Right ventricle myocardium superior (tissue), 1 donor: ENCODE results near the gene CNTN6. TPM values are rescaled to one million over a fixed set of nuclear protein-coding genes. Genes with fewer than 3 reads are reported as not detected.
A peak's percentile ranks its signal among the peaks of the same experiment; 100 is the strongest.

Experiments
- ATAC-seq: fragments of 200-7000 bp; cut with Tn5 transposase; one replicate; pipeline ENCODE4 v1.9.1; 2020; ENCODE audit warnings: mild to moderate bottlenecking; ENCODE audit not compliant: poor library complexity
- DNase-seq: peaks from one replicate; pipeline ENCODE4 v3.0.0-alpha.2; 2020
- intact Hi-C: fragments of 100-400 bp; cut with DNase I; formaldehyde crosslinking; loops from one replicate; pipeline ENCODE4 v1.11.2; 2022
- long read RNA-seq: library from polyadenylated mRNA; unstranded; transcript quantifications from one replicate; pipeline ENCODE4 v2.0.0, GENCODE V29; 2021
- total RNA-seq: library from RNA; stranded (reverse); fragmentation: NEBNext Ultra II Directional; extraction: Animal tissue kit (Norgen Biotek cat#: 25700); gene quantifications from one replicate; pipeline ENCODE4 v1.2.1, GENCODE V29; 2021
- donor health status: DM: no; HTN: yes; CAD: no; lungs with severe emphysema.

CNTN6 gene
- total RNA-seq: not detected
- long read RNA-seq: 0 reads

GRCh38 chr3:1092771-1093170, at the start of gene CNTN6:
CNTN6 (plus strand) TSS chr3:1093024; CDS start chr3:1148009, 54,985 bp downstream.
- no peak for ATAC-seq
- no peak for DNase-seq
- intact Hi-C loops: no loop called here

DNA sequence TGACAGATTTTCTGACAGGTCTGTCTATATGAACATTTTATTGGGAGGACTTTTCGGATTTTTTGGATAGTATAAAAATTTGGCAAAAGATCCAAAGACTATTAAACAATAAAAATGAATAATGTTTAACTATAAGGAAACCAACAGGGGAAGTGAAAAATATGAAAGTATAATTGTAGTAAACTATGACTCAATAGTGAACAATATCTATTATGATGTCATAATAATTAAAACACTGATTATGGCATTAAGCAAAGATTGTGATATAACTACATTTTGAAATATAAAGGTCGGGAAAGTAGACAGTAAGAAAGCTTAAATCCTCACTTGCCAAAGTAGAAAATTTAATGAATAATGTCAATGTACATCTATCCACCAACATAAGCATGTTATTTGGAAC, 44.3 kb upstream of the CNTN6 start:
- DNase-seq (no peak), ATAC-seq (no peak)
- intact Hi-C loops: no loop called here

DNA sequence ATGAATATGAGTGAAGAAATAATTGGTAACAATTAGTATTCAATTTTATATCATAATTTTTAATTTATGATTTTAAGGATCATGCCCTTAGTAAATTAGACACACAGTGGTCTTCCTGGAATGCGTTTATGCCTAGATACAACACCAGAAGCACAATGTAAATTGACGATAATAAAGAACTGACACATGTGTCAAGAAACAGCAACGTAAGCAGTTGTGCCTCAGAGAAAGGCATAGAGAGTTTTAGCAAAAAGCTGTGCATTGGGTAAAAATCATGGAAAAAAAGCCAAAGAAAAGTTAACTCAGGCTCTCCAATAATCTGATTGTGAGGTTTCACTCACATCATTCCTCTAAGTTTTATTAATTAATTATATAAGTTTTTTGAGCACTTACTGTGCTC, 37.0 kb upstream of the CNTN6 start:
- DNase-seq: no peak
- no peak for ATAC-seq
- intact Hi-C loops: no loop called here

DNA sequence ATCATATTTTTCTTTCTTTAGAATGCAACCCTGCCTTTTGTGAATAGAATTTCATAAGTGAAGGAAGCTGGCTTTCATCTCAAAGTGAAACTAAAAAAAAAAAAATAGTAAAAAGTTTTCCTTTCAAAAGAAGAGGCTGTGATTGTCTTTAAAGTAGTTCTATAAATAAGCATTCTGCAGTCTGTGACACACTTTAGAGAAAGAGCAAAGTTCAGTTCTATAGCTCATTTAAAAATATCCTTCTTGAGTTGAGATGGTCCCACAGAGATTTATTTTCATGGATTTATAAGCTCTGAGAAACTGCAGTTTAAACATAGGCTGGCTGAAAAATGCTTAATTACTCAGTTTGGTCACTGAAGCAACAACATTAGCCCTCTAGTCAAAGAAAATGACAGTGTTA, 36.1 kb upstream of the CNTN6 start:
- intact Hi-C loops: no loop called here
- ATAC-seq: no peak
- no peak for DNase-seq

DNA sequence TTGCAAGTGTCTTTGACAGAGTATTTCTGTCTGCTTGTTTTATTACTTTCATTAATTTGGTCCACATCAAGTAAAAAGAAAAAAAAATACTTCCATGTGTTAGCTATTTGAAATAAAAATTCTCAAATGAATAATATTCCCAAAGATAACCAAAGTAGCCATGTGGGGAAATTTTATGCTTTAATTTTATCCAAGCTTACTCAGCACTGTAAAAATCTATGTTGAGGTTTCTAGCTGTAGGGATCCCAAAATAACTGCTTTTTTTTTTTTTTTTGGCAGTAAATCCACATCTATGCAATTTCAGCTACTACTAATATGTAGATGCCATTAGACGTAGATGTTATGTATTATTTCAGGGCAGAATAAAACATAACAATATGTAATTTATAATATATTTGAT, 35.4 kb upstream of the CNTN6 start:
- ATAC-seq: no peak
- intact Hi-C loops: no loop called here

GRCh38 chr3:1068985-1069384, 23.8 kb upstream of the CNTN6 start:
- ATAC-seq (no peak), DNase-seq (no peak)
- intact Hi-C loops: no loop called here

More for the DNA sequence above, 35.4 kb upstream of the CNTN6 start:
- no peak for DNase-seq

GRCh38 chr3:1072041-1072440, 20.8 kb upstream of the CNTN6 start:
- intact Hi-C loops: no loop called here
- ATAC-seq (no peak), DNase-seq (no peak)

DNA sequence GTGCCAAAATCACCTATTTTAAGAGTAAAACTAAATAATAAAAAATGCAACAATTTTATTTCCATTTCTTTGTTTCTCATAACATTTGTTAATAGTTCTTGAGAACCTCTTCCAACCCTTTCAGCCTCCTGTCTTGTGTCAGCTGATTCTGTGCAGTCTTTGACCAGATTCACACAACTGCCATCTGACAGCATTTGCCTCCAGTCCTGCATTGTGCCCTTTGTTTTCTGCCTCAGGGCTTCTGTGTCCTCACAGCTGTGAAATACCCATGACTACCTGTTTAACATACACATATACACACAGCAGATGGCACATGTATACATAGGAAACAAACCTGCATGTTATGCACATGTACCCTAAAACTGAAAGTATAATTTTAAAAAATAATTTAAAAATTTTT, 13.2 kb upstream of the CNTN6 start:
- DNase-seq (no peak), ATAC-seq (no peak)
- intact Hi-C loops: no loop called here

DNA sequence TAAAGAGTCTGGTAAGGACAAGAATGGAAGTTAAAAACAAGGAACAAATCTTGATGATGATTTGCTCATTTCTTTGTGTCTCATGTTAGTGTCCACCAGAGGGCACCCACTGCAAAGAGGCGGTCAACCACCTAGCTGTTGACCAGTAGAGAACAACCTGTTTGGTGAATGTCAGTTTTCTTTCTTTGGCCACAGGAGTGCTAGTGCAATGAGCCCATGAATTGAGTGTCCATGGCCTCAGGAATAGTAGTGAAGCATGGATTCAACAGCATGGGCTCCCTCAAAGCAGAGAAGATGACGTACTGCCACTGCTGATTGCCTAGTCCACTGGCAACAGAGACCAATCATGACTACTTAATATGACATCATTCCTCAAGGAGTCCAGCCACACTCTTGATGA, 10.7 kb upstream of the CNTN6 start:
- ATAC-seq: peak; percentile 48
- intact Hi-C loops: no loop called here
- DNase-seq: no peak

GRCh38 chr3:1087066-1087560, 5.7 kb upstream of the CNTN6 start:
- ATAC-seq (no peak), DNase-seq (peak; percentile 49)
- intact Hi-C loops: no loop called here

- ATAC-seq (no peak), DNase-seq (no peak)
- intact Hi-C loops: no loop called here
These were observed 4.3 kb upstream of the CNTN6 start for GRCh38 chr3:1088503-1088902.

GRCh38 chr3:1091286-1091685, 1.5 kb upstream of the CNTN6 start:
- DNase-seq (no peak), ATAC-seq (no peak)
- intact Hi-C loops: no loop called here

DNA sequence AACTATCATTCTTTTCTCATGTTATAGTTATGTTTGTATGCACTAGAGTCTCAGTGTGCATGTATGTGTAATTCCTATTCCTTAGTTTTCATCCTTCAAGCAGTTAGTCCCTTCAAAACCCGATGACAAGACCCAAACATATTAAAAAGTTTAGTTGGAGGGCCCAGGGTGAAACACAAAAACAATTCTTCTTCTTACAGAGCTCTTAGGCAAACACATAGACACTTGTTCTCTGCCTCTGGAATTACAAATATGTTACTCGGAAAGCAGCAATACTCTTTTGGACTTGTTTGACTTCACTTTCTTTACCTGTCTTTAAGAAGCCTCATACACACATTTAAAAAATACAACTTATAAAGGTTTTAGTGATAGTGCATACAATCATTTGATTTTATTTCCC, 763 bp upstream of the CNTN6 start:
- ATAC-seq (no peak), DNase-seq (no peak)
- intact Hi-C loops: no loop called here

DNA sequence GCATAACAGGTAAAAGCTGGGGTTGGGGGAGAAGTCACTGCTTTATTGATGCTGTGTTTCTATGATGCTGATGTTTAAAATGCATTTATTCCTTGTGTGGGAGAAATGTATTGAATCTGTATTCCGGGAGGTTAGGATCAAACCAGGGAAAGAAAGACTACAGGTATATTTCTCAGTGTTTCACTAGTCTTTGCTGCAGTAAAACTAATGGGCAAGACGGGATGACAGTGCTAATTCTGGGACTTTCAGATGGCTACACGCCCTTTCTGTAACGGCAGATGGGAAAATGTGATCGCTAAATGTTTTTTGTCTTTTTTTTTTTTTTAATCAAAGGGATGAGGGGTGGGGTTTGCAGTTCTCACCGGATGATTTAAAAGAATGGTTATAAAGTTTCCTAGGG, 393 bp downstream of the CNTN6 start:
- intact Hi-C loops: no loop called here
- ATAC-seq (no peak), DNase-seq (no peak)

GRCh38 chr3:1103525-1103924, 10.7 kb downstream of the CNTN6 start:
- intact Hi-C loops: no loop called here
- ATAC-seq (no peak), DNase-seq (no peak)

GRCh38 chr3:1117843-1118473, 25.1 kb downstream of the CNTN6 start:
- no peak for ATAC-seq
- DNase-seq: no peak
- intact Hi-C loops: no loop called here

DNA sequence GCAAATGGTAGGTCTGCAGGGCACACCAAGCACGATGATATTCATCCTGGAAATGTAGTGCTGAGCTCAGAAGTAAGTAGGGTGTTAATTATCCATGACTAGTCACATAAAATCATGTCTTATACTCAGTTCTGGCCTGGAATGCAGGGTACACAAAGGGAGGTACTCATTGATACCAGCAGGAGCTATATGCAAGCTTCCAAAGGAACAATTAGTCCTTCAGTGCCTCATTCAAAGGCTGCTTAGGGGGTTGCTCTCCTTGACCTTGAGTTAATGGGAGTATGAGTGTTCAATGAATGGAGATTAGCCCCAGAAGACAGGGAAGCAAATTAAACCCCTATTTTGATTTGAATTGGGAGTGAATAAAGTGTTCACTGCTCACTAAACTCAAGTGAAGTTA, 38.3 kb downstream of the CNTN6 start:
- no peak for DNase-seq
- intact Hi-C loops: no loop called here
- ATAC-seq: no peak

DNA sequence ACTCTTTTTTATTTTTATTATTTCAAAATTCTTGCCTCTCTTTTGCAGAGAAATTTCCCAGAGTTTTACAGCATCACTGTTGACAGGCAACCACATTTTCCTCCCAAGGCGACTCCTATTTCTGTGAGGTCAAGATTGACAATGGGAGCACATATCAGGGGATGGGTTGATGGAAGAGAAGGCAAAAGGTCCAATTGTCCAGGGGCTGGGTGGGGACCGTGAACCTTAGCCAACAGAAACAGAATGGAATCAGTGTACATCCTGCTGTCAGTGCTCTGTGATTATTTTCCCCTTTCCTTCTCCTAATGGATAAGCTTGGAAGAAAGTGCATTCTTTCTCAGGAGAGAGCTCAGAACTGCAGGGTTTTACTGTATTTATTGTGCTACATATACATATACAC, 42.4 kb downstream of the CNTN6 start:
- ATAC-seq (no peak), DNase-seq (no peak)
- intact Hi-C loops: no loop called here

GRCh38 chr3:1138036-1138435, 45.2 kb downstream of the CNTN6 start:
- intact Hi-C loops: no loop called here
- ATAC-seq (no peak), DNase-seq (no peak)

- DNase-seq: no peak
- no peak for ATAC-seq
- intact Hi-C loops: no loop called here
These were observed 46.2 kb downstream of the CNTN6 start for GRCh38 chr3:1139071-1139470.

GRCh38 chr3:1147326-1147725, 54.5 kb downstream of the CNTN6 start:
- intact Hi-C loops: no loop called here
- DNase-seq (no peak), ATAC-seq (no peak)
